K562 (cell line): ENCODE results near the gene TSPAN14. TPM values are rescaled to one million over a fixed set of nuclear protein-coding genes. Genes with fewer than 3 reads are reported as not detected.

ENCODE experiments used
- CSDE1 ChIP-seq, 2 experiments: fragments of 450-650 bp; IDR thresholded peaks; 2 replicates each; pipeline ENCODE4 v1.6.1; 2016; ENCODE audit warnings: mild to moderate bottlenecking in 1 of 2
- NR3C1 ChIP-seq: sonication (generic); formaldehyde crosslinking; IDR thresholded peaks from 2 replicates; pipeline ENCODE4 v1.8.1; 2022; ENCODE audit warnings: missing genetic modification reagents
- RBM17 ChIP-seq: fragments of 200-400 bp; formaldehyde crosslinking; IDR thresholded peaks from 2 replicates; pipeline ENCODE4 v1.6.1; 2017; ENCODE audit warnings: low read depth, mild to moderate bottlenecking, low read length, borderline replicate concordance
- RBM25 ChIP-seq: fragments of 200-400 bp; formaldehyde crosslinking; IDR thresholded peaks from 2 replicates; pipeline ENCODE4 v1.6.1; 2018; ENCODE audit warnings: low read length, low read depth, moderate library complexity; ENCODE audit not compliant: severe bottlenecking
- RBM34 ChIP-seq: fragments of 200-400 bp; formaldehyde crosslinking; IDR thresholded peaks from 2 replicates; pipeline ENCODE4 v1.6.1; 2018; ENCODE audit warnings: low read length, borderline replicate concordance; ENCODE audit not compliant: insufficient read depth
- polyA plus RNA-seq, 8 experiments: library from polyadenylated mRNA; depleted of rRNA in 4 of 8; stranded (reverse) in 5 of 8; unstranded in 3 of 8; fragments of >200 nt; fragmentation: Nextera tagmentation in 2 of 8; fragmentation: Illumina TruSeq in 1 of 8; extraction: Ambion mirVana in 2 of 8; extraction: Trizol in 1 of 8; gene quantifications; 2 replicates each; pipeline versions ENCODE4 v1.2.1 to v1.2.3, GENCODE V29; 2011 to 2014; ENCODE audit warnings: inconsistent platforms in 1 of 8, missing spikeins in 1 of 8
- total RNA-seq, 7 experiments: library from RNA; depleted of rRNA in 6 of 7; stranded (reverse); fragments of >200 nt in 6 of 7; fragmentation: Illumina TruSeq in 2 of 7; extraction: Trizol in 2 of 7; gene quantifications; 2 replicates each; pipeline versions ENCODE4 v1.2.1 to v1.2.3, GENCODE V29; 2011 to 2021; ENCODE audit warnings: low replicate concordance in 1 of 7
- TF ChIP-seq, protein P1 (sequence below): fragments of 250-450 bp; sonication (Bioruptor Pico); IDR thresholded peaks from 2 replicates; pipeline ENCODE4 v1.4.0; 2020; ENCODE audit warnings: mild to moderate bottlenecking
- TF ChIP-seq, protein P2 (sequence below): fragments of 250-450 bp; sonication (Bioruptor Pico); IDR thresholded peaks from 2 replicates; pipeline ENCODE4 v1.5.1; 2021; ENCODE audit warnings: mild to moderate bottlenecking
- TF ChIP-seq, protein P3 (sequence below): fragments of 450-650 bp; IDR thresholded peaks from 2 replicates; pipeline ENCODE4 v1.6.1; 2016; ENCODE audit warnings: mild to moderate bottlenecking
- TF ChIP-seq, protein P4 (sequence below): fragments of 450-650 bp; IDR thresholded peaks from 2 replicates; pipeline ENCODE4 v1.6.1; 2018; ENCODE audit warnings: mild to moderate bottlenecking, low read depth; ENCODE audit not compliant: partially characterized antibody

Gene TSPAN14
- total and polyA plus RNA-seq, 9 of the 15 experiments (the other 6 are each of a cell fraction or from before 2014, with no cell fraction given), result 5.8 to 92.9 (median 23.3) TPM

DNA sequence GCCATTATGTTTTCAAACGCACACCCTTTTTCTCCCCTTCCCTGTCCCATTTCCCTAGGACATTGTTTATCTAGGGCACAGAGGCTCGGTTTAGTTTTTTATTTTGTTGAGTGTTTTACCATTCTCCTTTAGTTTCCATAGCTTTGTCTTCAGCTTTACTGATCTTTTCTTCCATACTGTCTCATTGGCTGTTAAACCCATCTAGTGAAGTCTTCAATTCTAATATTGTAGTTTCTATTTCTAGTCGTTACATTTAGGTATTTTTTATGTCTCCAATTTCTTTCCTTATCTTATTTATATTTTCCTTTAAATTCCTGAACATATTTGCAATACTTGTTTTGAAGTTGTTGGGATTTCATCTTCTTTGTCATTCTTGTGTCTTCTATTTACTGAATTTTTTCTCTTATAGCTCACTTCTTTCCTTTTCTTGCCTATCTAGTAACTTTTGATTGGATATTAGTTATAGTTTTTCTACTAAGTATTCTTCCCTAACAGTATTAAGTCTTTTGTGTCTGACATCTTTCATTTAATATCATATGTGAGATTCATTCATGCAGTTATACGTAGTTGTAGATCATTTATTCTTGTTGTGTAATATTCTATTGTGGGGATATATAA lies 42.6 kb downstream of the TSPAN14 start (continued):
- TF ChIP-seq, protein P1, sequence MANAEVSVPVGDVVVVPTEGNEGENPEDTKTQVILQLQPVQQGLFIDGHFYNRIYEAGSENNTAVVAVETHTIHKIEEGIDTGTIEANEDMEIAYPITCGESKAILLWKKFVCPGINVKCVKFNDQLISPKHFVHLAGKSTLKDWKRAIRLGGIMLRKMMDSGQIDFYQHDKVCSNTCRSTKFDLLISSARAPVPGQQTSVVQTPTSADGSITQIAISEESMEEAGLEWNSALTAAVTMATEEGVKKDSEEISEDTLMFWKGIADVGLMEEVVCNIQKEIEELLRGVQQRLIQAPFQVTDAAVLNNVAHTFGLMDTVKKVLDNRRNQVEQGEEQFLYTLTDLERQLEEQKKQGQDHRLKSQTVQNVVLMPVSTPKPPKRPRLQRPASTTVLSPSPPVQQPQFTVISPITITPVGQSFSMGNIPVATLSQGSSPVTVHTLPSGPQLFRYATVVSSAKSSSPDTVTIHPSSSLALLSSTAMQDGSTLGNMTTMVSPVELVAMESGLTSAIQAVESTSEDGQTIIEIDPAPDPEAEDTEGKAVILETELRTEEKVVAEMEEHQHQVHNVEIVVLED (CRISPR knock-in tag), result no peak
- TF ChIP-seq, protein P2, sequence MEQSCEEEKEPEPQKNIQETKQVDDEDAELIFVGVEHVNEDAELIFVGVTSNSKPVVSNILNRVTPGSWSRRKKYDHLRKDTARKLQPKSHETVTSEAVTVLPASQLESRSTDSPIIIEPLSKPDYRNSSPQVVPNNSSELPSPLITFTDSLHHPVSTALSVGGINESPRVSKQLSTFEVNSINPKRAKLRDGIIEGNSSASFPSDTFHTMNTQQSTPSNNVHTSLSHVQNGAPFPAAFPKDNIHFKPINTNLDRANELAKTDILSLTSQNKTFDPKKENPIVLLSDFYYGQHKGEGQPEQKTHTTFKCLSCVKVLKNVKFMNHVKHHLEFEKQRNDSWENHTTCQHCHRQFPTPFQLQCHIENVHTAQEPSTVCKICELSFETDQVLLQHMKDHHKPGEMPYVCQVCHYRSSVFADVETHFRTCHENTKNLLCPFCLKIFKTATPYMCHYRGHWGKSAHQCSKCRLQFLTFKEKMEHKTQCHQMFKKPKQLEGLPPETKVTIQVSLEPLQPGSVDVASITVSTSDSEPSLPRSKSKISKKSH, result peak; percentile 88
- TF ChIP-seq, protein P3, sequence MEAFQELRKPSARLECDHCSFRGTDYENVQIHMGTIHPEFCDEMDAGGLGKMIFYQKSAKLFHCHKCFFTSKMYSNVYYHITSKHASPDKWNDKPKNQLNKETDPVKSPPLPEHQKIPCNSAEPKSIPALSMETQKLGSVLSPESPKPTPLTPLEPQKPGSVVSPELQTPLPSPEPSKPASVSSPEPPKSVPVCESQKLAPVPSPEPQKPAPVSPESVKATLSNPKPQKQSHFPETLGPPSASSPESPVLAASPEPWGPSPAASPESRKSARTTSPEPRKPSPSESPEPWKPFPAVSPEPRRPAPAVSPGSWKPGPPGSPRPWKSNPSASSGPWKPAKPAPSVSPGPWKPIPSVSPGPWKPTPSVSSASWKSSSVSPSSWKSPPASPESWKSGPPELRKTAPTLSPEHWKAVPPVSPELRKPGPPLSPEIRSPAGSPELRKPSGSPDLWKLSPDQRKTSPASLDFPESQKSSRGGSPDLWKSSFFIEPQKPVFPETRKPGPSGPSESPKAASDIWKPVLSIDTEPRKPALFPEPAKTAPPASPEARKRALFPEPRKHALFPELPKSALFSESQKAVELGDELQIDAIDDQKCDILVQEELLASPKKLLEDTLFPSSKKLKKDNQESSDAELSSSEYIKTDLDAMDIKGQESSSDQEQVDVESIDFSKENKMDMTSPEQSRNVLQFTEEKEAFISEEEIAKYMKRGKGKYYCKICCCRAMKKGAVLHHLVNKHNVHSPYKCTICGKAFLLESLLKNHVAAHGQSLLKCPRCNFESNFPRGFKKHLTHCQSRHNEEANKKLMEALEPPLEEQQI, result peak; percentile 62; the same call in 1 of the 2 replicates
- peak; percentile 49 for TF ChIP-seq RBM25
- TF ChIP-seq CSDE1 (IDR thresholded peaks at IDR 0.05), result peak; percentile 47 to 68; a peak in 1 of 4 replicates
- no peak for TF ChIP-seq NR3C1 (CRISPR knock-in tag)
- TF ChIP-seq, protein P4, sequence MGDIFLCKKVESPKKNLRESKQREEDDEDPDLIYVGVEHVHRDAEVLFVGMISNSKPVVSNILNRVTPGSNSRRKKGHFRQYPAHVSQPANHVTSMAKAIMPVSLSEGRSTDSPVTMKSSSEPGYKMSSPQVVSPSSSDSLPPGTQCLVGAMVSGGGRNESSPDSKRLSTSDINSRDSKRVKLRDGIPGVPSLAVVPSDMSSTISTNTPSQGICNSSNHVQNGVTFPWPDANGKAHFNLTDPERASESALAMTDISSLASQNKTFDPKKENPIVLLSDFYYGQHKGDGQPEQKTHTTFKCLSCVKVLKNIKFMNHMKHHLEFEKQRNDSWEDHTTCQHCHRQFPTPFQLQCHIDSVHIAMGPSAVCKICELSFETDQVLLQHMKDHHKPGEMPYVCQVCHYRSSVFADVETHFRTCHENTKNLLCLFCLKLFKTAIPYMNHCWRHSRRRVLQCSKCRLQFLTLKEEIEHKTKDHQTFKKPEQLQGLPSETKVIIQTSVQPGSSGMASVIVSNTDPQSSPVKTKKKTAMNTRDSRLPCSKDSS, result peak; percentile 100
- no peak for TF ChIP-seq RBM34
- TF ChIP-seq RBM17, result no peak
